HG03469 (cell line): ENCODE results near the gene FCF1.
"Not testable (repeated sequence)": the region's sequence is repeated elsewhere in the genome, so short reads cannot be mapped to it uniquely, and the experiment has no call there.

Experiments
- ATAC-seq: cut with Tn5 transposase; IDR thresholded peaks from one replicate; pipeline ENCODE4 v1.9.1; 2021; ENCODE audit warnings: mild to moderate bottlenecking, moderate library complexity, moderate number of reproducible peaks; ENCODE audit not compliant: unreplicated experiment

Gene FCF1

GRCh38 chr14:74697976-74698375 is 15.0 kb upstream of the FCF1 start:
- ATAC-seq = no peak

DNA sequence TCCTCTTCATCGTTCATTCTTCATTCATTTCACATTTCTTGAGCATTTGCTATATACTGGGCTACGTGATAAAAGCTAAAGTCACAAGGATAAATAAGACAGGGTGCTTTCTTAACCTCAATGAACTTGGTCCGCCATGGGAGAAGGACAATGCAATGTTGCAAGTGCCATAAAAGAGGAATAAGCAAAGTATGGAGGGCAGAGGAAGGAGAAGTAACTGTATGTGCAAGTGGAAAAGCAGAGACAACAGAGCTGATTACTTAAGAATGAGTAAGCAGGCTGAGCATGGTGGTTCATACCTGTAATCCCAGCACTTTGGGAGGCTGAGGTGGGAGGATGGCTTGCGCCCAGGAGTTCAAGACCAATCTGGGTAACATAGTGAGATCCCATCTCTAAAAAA is 14.5 kb upstream of the FCF1 start:
- ATAC-seq = no peak

GRCh38 chr14:74702293-74702692 is 10.7 kb upstream of the FCF1 start:
- no peak for ATAC-seq

DNA sequence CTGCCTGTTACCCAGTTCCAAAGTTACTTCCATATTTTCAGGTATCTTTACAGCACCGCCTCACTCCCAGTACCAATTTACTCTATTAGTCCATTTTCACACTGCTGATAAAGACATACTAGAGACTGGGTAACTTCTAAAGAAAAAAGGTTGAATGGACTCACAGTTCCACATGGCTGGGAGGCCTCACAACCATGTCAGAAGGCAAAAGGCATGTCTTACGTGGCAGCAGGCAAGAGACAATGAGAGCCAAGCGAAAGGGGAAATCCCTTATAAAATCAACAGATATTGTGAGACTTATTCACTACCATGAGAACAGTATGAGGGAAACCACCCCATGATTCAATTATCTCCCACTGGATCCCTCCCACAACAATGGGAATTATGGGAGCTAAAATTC is 9.9 kb upstream of the FCF1 start:
- no peak for ATAC-seq

DNA sequence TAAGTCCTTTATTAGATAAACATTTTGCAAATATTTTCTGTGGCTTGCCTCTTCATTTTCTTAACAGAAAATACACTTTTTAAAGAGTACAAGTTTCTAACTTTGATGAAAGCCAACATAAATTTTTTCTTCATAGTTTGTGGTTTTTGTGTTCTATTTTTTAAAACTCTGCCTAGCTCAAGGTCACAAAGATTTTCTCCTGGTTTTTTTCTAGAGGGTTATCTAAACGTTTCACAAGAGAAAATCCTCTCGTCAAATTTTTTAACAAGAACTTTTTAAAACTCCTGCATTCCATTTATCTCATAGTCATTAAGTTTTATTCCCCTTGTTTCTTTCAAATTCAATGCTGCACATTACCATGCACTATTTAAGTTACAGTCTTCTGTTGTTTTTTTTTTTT is 8.3 kb upstream of the FCF1 start:
- ATAC-seq = no peak

DNA sequence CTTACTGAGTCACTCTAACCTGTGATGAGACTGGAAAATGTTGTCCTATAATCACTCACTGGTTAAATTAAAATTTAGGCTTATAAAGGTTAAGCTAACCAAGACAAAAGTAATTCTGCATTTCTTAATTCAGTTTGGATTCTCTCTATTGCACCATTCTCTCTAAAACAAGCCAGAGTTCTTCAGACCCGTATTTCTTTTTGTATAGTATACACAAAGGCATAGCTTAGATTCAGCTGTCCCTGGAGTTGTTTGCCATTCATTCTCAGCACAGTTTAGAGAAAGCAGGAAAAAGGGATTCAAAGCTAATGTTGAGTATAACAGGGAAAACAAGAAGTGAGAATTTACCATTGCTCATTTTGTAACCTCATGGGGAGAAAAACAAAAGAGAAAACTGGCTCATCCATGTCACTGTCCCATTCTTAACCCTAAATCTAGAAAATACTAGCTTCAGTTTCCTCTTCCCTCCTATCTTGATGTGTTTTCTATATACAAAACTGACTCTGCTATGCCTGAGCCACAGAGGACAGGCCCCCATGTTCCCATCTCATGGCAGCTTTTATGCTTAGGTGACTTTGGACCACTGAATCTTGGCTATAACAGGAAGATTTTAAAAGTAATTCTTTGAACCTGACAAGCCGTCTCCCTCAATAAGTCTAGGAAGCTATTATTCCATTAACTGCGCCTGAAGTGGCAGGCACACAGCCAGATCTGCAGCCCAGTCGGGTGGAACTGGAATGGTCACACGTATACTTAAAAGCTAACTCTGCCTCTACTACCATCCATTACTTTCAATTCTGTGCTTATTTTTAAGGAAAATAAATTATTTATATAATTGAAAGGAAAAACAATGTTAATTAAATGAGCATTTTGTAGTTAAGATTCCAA is 7.1 kb upstream of the FCF1 start:
- no peak for ATAC-seq

DNA sequence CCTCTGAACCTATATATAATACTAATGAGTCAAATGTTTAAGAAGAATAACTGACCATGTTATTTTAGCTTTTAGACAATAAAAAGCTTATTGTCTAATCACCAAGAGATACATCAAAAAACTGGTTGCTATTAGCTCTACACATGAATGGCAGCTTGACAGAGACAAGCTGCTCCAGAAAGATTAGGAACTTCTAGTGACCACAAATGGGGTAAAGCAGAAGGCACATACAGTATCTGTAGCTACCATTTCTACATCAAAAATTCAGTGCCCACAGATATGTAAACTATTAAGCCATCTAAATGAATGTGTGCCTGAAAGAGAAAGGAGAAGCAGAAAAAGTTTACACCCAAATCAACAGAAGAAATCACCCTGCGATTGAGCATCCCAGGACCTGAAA is 2.5 kb upstream of the FCF1 start:
- ATAC-seq = no peak

DNA sequence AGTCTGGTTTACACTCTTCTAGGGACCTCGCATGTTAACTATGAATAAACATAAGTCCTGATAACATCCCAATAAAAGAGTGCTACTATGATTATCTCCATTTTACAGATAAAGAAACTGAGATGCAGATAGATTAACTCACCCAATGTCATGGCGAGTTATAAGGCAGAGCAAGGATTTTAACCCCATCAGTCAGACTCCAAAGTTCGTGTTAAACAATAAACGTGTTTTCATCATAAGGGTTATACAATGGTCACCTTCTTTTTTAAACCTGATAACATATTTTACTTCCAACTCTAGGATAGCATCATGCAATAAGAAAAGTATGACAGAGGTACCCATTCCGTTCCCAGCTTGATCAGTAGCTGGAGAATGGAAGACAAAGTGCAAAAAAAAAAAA is 1.3 kb upstream of the FCF1 start:
- ATAC-seq = no peak

DNA sequence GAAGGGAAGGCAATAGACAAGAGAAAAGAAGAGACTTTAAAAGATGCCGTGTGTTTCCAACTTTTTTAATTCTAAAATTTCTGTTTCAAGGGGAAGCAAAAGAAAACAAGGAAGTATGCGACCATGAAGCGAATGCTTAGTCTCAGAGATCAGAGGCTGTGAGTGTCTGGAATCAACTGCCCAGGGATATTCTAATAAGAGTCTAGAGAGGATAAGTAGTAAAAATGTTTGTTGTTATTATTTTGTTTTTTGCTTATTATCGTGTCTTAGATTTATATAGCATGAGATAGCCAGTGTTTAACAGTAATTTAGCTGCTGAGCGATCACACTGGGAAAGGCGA is 421 bp downstream of the FCF1 start:
- ATAC-seq = no peak

- ATAC-seq = no peak
Measured at GRCh38 chr14:74720526-74720925, 7.6 kb downstream of the FCF1 start.

- no peak for ATAC-seq
Measured at GRCh38 chr14:74723134-74723533, 10.2 kb downstream of the FCF1 start.

DNA sequence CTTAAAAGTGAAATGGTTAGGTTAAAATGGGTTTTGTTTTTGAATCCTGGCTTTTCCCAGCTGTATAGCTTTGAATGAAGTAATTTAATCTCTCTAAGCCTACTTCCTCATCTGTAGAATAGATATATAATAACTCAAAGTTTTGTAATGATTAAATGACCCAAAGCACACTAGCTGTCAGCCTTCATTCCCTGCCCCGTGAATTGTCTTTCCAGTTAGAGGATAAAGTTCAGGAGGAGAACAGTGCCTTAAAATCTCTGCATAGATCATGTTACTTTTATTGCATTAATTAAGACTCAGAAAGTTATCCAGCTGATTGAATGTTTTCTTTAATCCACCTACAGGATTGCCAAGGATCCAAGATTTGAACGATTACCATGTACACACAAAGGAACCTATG is 19.4 kb downstream of the FCF1 start:
- no peak for ATAC-seq

- ATAC-seq = no peak
Measured at GRCh38 chr14:74733221-74733620, 20.3 kb downstream of the FCF1 start.

- ATAC-seq = no peak
Measured at GRCh38 chr14:74735125-74735524, 22.2 kb downstream of the FCF1 start.

DNA sequence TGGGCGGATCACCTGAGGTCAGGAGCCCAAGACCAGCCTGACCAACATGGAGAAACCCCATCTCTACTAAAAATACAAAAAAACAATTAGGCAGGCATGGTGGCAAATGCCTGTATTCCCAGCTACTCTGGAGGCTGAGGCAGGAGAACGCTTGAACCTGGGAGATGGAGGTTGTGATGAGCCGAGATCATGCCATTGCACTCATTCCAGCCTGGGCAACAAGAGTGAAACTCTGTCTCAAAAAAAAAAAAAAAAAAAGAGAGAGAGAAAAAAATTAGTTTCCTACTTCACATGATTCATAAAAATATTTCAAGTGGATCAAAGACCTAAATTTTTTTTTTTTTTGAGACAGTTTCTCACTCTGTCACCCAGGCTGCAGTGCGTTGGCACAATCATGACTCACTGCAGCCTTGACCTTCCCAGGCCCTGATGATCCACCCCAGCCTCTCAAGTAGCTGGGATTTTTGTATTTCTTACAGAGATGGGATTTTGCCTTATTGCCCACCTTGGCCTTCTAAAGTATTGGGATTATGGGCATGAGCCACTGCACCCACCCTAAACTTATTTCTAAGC is 24.9 kb downstream of the FCF1 start:
- no peak for ATAC-seq

GRCh38 chr14:74739293-74740030 is 26.5 kb downstream of the FCF1 start:
- no peak for ATAC-seq

DNA sequence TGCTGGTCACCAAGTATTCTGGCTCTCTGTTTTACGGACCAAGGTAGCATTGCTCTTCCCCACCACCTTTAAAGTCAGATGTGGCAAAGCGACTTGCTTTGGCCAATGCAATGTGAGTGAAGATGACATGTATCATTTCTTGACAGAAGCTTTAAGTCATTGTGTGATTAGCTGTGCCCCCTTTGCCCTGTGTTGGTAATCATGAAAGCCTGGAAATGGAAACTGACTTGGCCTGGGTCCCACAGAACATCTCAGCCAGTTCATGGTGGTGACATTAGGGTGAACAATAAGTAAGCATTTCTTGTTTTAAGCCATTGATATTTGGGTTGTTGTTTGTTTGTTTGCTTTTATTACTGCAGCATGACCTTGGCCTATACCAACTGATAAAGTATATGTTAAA is 34.3 kb downstream of the FCF1 start:
- ATAC-seq = no peak

- no peak for ATAC-seq
Measured at GRCh38 chr14:74754157-74754556, 41.2 kb downstream of the FCF1 start.

DNA sequence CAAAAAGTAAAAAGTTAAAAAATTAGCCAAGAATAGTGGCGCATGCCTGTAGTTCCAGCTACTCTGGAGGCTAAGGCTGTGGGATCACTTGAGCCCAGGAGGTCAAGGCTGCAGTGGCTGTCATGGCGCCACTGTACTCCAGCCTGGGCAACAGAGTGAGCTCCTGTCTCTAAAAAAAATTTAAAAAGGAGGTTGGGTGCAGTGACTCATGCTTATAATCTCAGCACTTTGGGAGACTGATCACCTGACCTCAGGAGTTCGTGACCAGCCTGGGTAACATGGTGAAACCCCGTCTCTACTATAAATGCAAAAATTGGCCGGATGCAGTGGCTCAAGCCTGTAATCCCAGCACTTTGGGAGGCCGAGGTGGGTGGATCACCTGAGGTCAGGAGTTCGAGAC is 42.0 kb downstream of the FCF1 start:
- no peak for ATAC-seq

DNA sequence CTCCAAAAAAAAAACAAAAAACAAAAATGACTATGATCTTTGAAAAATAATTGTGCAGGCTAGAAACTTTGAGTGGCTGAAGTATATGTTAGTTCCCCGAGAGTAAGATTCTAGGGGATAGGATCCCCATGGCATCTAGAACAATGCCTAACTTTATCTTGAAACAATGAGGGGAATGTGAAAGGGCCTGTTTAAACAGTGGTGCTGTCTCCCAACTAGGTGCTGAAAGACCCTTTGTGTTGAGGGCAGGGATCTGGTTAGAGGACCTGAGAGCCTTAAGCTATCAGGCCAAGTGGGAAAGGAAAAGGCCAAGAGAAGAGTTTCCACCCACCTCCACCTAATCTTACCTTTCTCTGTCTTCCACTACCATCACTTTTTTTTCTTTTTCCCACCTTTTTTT is 43.4 kb downstream of the FCF1 start:
- ATAC-seq = no peak

GRCh38 chr14:74758505-74758904 is 45.6 kb downstream of the FCF1 start:
- ATAC-seq = not testable (repeated sequence)
